Left lung (tissue), 10 donors: ENCODE measurements around the gene IKBKE. TPM values are rescaled to one million over a fixed set of nuclear protein-coding genes. Genes with fewer than 3 reads are reported as not detected.
A peak's percentile ranks its signal among the peaks of the same experiment; 100 is the strongest.

ENCODE experiments used
- ATAC-seq: fragments of 200-7000 bp; cut with Tn5 transposase; one replicate; pipeline ENCODE4 v1.9.1; 2020; ENCODE audit warnings: moderate library complexity
- DNase-seq, 4 donors: peaks; one replicate each; pipeline ENCODE4 v3.0.0-alpha.2; 2013 to 2020
- H3K27ac ChIP-seq, 2 donors: fragments of 200-600 bp; sonication (generic) in 1 of 2; one replicate each; pipeline versions ENCODE4 v1.5.0 to v1.8.0; 2020 to 2021
- H3K27me3 ChIP-seq, 2 donors: fragments of 200-600 bp; sonication (generic) in 1 of 2; one replicate each; pipeline versions ENCODE4 v1.5.0 to v1.8.0; 2020 to 2021
- H3K36me3 ChIP-seq, 2 donors: fragments of 200-600 bp; sonication (generic) in 1 of 2; one replicate each; pipeline versions ENCODE4 v1.5.0 to v1.8.0; 2020 to 2021
- H3K4me1 ChIP-seq, 2 donors: fragments of 200-600 bp; one replicate each; pipeline ENCODE4 v1.8.0; 2021
- H3K4me3 ChIP-seq, 2 donors: fragments of 200-600 bp; sonication (generic) in 1 of 2; one replicate each; pipeline versions ENCODE4 v1.5.0 to v1.8.0; 2020 to 2021; ENCODE audit warnings: mild to moderate bottlenecking in 1 of 2
- H3K9me3 ChIP-seq, 2 donors: fragments of 200-600 bp; sonication (generic) in 1 of 2; one replicate each; pipeline versions ENCODE4 v1.5.0 to v1.8.0; 2020 to 2021
- CTCF ChIP-seq, 2 donors: fragments of 200-600 bp; sonication (generic) in 1 of 2; IDR thresholded peaks; one replicate each; pipeline versions ENCODE4 v1.5.0 to v1.8.0; 2021; ENCODE audit warnings: antibody characterized with exemption in 2 of 2
- intact Hi-C, 2 donors: fragments of 100-400 bp; cut with DNase I; formaldehyde crosslinking; loops; one replicate each; pipeline versions ENCODE4 v1.11.2 to v1.14.2; 2022
- polyA plus RNA-seq, 6 donors: library from polyadenylated mRNA; unstranded; fragments of 120-200 nt; gene quantifications; one replicate each; pipeline ENCODE4 v1.2.1, GENCODE V29; 2013; ENCODE audit not compliant: insufficient read length in 6 of 6
- total RNA-seq, 2 donors: library from RNA; stranded (reverse); fragmentation: NEBNext Ultra II Directional; extraction: Animal tissue kit (Norgen Biotek cat#: 25700); gene quantifications; one replicate each; pipeline ENCODE4 v1.2.1, GENCODE V29; 2021
- donor health status: DM: no; HTN: yes; CAD: no.
- donor health status: DM: no; HTN: no; CAD: no.

The IKBKE gene
- total and polyA plus RNA-seq, 8 donors = 4.7 to 17.8 (median 7.8) TPM

DNA sequence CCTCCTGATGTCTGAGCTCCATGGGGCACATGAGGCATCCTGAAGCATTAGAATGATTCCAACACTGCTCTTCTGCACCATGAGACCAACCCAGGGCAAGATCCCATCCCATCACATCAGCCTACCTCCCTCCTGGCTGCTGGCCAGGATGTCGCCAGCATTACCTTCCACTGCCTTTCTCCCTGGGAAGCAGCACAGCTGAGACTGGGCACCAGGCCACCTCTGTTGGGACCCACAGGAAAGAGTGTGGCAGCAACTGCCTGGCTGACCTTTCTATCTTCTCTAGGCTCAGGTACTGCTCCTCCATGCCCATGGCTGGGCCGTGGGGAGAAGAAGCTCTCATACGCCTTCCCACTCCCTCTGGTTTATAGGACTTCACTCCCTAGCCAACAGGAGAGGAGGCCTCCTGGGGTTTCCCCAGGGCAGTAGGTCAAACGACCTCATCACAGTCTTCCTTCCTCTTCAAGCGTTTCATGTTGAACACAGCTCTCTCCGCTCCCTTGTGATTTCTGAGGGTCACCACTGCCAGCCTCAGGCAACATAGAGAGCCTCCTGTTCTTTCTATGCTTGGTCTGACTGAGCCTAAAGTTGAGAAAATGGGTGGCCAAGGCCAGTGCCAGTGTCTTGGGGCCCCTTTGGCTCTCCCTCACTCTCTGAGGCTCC lies 26.0 kb downstream of the IKBKE start:
- TF ChIP-seq CTCF (IDR thresholded peaks at IDR 0.05) = no peak
- Histone ChIP-seq H3K4me1 (peaks cover 25 to 33% of the 10 kb centered on the region in 2 donors), H3K9me3 (no peaks in the 10 kb centered on the region), H3K36me3 (peaks cover 0 to 45% of the 10 kb centered on the region in 2 donors), H3K4me3 (no peak overlapping the region), H3K27me3 (no peaks in the 10 kb centered on the region), H3K27ac (peak overlapping the region in 1 of 2 donors; percentile 23)
- intact Hi-C loops = no loop called here
- ATAC-seq = no peak
- peak in 1 of 4 donors; percentile 40 for DNase-seq

DNA sequence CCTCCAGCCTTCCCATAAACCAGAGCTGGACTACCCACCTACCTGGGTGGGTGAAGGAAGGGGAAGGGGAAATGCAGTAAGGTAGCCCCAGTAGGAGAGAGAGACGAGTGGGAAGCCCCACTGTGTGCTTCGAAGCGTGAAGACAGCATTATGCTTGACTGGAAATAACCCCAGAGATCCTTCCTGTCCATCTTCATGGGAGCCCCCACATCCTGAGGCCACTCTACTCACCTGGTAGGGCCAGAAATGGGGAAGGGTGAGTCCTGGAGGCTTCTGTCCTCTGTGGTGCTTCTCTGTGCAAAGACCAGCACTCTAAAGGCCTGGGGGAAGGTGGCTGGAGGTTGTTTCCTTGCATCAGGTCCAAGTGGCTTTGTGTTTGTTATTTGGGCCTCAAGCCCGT lies 27.1 kb downstream of the IKBKE start:
- Histone ChIP-seq H3K27me3 (no peaks in the 10 kb centered on the region), H3K4me3 (no peak overlapping the region), H3K9me3 (no peaks in the 10 kb centered on the region), H3K36me3 (peaks cover 0 to 34% of the 10 kb centered on the region in 2 donors), H3K4me1 (peaks cover 31 to 38% of the 10 kb centered on the region in 2 donors), H3K27ac (no peak overlapping the region)
- DNase-seq (no peak), ATAC-seq (no peak)
- no peak for TF ChIP-seq CTCF (IDR thresholded peaks at IDR 0.05)
- intact Hi-C loops = no loop called here

- ATAC-seq (no peak), DNase-seq (no peak)
- no peak for TF ChIP-seq CTCF (IDR thresholded peaks at IDR 0.05)
- Histone ChIP-seq H3K4me3 (no peak overlapping the region), H3K9me3 (no peaks in the 10 kb centered on the region), H3K27me3 (no peaks in the 10 kb centered on the region), H3K36me3 (peaks cover 0 to 30% of the 10 kb centered on the region in 2 donors), H3K4me1 (peaks cover 31 to 42% of the 10 kb centered on the region in 2 donors), H3K27ac (no peak overlapping the region)
- intact Hi-C loops = no loop called here
Observed at GRCh38 chr1:206497774-206498173, 27.5 kb downstream of the IKBKE start.

GRCh38 chr1:206498685-206499084 lies 28.4 kb downstream of the IKBKE start:
- peaks cover 34 to 51% of the 10 kb centered on the region in 2 donors for H3K4me1 ChIP-seq

DNA sequence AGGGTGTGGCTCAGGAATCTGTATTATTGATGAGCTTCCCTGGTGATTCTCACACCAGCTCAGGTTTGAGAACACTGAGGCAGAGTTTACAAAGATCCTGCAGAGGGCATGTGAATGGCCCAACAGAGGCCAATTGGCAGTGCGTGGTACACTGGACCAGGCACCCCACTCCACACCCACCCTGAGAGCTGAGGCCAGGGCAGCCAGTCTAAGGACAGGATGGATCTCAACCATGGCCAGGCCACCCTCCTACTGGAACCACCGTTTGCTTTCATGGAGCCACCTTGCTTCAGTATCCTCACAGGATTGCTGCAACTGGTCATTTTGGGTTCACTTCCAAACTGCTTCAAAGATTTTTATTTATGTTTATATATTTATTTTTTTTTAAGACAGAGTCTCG lies 29.8 kb downstream of the IKBKE start:
- intact Hi-C loops = no loop called here
- Histone ChIP-seq H3K4me1 (peaks cover 42 to 60% of the 10 kb centered on the region in 2 donors), H3K36me3 (peaks cover 0 to 7% of the 10 kb centered on the region in 2 donors)

More at GRCh38 chr1:206498685-206499084, 28.4 kb downstream of the IKBKE start:
- H3K27ac ChIP-seq = no peak overlapping the region
- H3K4me3 ChIP-seq = no peak overlapping the region
- DNase-seq (no peak), ATAC-seq (no peak)
- no peaks in the 10 kb centered on the region for H3K27me3 ChIP-seq
- peaks cover 0 to 21% of the 10 kb centered on the region in 2 donors for H3K36me3 ChIP-seq
- no peak for TF ChIP-seq CTCF (IDR thresholded peaks at IDR 0.05)
- H3K9me3 ChIP-seq = no peaks in the 10 kb centered on the region
- intact Hi-C loops = no loop called here

More for the DNA sequence above, 29.8 kb downstream of the IKBKE start:
- TF ChIP-seq CTCF (IDR thresholded peaks at IDR 0.05) = no peak
- DNase-seq = no peak
- Histone ChIP-seq H3K9me3 (no peaks in the 10 kb centered on the region), H3K27ac (no peak overlapping the region), H3K27me3 (peaks cover 0 to 4% of the 10 kb centered on the region in 2 donors), H3K4me3 (no peak overlapping the region)
- no peak for ATAC-seq
